ENCODE data around the gene DDX42.
A peak's percentile ranks its signal among the peaks of the same experiment; 100 is the strongest.

DDX42 gene

DNA sequence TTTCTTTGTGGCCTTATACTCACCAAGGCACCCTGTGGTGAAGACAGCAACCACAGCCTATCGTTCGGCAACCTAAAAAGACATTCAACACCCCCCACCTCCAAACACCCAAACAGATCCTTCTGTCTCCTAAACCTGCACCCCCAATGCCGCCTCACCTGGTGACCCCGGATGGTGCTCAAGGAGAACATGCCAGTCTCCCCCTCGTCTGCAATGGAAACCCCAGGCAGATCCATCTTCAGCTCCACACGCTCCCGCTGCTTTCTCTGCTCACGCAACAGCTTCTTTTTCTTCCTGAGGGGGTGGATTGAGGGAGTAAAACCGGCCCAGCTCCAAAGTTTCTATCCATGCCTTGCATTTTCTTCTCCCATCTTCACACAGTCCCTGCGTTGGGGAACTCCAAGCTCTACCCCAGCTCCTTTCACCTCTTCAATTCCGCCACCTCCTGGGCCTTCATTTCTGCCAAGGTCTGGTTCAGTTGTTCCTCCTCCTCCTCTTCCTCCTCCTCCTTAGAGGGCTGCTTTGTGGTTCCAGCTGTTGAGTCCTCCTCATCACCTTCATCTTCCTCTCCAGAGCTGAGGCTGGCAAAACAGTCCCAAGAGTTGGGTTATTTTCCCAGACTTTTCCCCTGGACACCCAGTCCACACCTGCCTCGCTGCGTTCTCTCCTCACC is 49.8 kb downstream of the DDX42 start:
- no peak for DNase-seq

DNA sequence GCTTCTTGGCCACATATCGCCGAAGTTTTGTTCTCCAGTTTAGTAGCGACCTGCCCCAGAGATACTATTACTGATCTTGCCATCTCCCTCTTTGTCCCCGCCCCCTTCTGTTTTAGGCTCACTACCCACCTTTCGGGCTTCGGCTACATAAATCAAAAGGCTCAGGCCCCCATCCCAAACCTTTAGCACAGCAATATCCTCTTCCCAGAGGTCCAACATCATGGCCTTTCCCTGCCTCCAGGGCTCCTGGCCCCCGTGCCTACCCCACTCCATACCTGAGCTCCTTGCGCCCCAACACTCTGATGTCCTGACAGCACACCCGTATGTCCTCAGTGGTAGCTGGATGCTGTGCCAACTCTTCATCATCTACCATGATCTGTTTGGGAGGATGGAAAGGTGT is 50.4 kb downstream of the DDX42 start:
- no peak for DNase-seq

DNA sequence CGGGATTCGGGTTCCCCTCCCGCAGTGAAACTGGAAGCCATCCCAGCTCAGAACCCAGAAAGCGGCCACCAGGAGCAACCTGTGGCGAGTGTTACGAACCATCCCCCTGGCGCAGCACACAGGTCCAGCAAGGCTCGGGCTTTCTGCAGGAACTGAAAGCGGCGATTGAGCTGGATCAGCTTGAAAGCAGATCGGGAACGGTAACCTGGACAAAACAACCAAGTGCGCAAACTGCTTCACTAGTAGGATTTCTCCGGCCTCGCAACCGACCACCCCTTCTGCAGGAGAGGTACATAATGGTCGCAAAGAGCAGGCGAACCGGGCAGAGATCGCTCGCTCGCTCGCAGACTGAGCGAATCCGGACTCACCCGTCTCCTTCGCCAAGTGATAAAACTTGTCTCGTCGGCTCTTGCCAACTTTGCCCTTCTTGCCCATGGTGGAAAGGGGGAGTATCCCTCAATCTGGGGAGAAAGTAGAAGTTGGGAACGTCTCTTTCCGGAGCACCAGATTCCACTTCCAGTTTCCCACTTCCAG is 52.6 kb downstream of the DDX42 start:
- no peak for DNase-seq

DNA sequence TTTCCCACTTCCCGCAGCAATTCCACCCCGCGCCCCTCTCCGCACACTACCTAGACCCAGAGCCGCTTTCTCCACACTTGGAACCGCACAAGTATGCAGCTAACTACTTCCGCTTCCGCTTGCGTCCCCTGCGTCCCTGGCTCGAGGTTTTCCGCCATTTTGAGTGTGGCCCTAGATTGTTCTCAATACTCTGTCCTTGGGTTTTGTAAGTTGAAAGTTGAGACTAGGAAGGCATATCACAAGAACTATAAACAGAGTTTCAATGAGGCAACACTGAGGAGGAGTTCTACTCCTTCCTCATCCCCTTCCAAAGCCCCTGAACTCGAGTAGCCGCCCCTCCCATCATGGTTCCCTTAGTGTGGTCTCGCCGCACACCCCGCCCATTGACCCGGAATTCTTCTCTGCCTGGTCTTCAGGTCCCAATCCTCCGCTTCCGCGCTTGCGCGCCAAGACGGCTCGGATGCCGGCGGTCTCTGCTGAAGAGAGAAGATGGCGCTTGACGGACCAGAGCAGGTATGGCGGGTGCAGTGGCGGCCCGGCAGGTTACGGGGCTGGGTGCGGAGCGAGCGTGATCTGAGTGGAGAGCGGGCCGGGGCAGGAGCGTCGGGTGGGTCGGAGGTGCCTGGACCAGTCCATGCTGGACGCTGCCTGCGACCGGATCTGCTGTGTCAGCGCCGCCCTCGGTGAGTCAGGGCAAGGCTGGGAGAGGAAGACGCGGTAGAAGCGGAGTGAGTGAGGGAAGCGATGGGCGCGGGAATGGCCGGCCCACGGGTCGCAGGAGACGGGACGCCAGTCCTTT is 53.2 kb downstream of the DDX42 start, which contains the start of the genes FTSJ3 and PSMC5:
Gene FTSJ3, minus strand, starts transcription at position 662 of the 799 bp plus-strand sequence. CDS start 761 bp downstream, outside the sequence.
Gene PSMC5, plus strand, starts transcription at position 430 of the 799 bp plus-strand sequence. Its CDS starts 60 bp downstream, at position 490.
- peak; percentile 92 for DNase-seq

DNA sequence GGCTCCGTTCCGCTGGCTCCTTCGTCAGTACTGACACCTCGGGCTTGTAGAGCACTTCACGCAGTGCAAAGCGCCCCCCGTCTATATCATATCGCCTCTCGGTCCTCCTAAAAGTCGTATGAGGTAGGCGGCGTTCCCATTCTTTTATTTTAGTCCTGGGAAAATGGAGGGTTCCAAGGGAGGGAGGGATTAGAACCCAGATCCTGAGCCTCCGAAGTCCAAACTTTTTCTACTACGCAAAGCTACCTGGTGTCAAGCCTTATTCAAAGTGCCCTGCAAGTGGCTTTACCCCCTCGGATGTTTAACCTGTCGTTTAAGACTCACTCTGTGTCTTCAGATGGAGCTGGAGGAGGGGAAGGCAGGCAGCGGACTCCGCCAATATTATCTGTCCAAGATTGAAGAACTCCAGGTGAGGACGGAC is 53.8 kb downstream of the DDX42 start:
- DNase-seq: no peak

DNA sequence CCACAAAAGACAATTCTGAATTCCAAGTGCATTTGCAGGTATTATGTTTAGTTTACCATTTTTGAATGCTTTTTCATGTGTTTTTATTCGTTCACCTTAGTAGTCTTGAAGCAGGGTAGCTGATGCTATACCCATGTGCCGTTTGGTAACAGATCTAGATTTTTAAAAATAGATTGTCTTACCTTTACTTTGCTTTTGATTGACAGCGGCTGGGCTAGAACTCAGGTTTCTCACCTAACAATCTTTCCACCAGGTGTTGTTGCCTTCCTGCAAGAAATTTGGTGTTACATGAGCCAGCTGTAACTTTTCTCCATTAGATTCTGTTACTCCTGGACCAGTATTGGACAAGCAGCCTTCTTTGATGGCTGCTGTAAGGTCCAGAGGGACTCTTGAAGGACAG is 55.0 kb downstream of the DDX42 start:
- DNase-seq: no peak

DNA sequence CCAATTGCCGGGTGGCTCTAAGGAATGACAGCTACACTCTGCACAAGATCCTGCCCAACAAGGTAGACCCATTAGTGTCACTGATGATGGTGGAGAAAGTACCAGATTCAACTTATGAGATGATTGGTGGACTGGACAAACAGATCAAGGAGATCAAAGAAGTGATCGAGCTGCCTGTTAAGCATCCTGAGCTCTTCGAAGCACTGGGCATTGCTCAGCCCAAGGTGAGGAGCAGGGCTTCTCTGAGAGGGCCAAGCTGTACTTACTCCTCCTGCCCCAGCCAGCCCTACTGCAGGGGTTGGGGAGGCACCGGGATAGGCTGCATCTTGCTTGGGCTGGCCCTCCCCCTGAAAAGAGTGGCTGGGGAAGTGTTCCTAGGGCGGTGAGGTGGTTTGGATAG is 56.3 kb downstream of the DDX42 start:
- no peak for DNase-seq

DNA sequence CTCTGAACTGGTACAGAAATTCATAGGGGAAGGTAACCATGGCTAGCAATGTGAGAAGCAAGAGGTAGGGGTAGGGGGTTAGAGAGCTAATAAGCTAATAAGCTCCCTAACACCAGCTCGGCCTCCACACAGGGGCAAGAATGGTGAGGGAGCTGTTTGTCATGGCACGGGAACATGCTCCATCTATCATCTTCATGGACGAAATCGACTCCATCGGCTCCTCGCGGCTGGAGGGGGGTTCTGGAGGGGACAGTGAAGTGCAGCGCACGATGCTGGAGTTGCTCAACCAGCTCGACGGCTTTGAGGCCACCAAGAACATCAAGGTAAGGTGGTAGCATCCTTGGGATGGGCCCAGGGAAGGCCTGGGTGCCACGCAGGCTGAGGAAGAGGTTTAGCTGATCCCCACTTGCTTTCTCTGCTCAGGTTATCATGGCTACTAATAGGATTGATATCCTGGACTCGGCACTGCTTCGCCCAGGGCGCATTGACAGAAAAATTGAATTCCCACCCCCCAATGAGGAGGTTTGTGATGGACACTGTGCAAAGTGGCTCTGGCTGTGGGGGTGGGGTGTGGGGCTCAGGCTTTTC is 57.0 kb downstream of the DDX42 start:
- no peak for DNase-seq

DNA sequence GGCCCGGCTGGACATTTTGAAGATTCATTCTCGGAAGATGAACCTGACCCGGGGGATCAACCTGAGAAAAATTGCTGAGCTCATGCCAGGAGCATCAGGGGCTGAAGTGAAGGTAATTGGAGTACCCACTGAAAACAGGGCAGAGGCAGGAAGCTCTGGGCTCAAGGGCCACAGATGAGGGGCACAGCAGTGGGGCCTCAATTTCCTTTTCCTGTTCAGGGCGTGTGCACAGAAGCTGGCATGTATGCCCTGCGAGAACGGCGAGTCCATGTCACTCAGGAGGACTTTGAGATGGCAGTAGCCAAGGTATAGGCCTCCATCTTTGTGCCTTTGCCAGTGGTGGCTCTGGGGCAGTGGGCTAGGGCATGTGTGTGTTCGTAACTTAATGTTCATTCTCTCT is 57.5 kb downstream of the DDX42 start:
- no peak for DNase-seq

DNA sequence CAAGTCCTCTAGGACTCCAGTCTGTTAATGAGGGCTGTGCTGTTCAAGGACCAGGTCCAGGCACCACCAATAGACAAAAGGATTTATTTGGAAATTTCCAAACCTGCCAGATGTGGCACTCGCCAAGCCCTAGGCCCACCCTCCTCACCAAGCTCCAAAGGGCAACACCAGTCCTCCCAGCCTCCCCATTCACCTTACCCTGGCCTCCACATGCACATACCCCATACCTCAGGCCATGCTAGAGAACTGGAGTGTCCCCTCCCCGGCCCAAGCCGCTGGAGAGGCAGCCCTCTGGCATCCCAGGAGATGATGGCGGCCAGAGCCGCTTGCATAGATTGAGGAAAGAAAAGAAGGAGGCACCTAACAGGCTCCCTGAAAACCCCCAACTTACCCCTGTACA is 58.0 kb downstream of the DDX42 start:
- DNase-seq: no peak

DNA sequence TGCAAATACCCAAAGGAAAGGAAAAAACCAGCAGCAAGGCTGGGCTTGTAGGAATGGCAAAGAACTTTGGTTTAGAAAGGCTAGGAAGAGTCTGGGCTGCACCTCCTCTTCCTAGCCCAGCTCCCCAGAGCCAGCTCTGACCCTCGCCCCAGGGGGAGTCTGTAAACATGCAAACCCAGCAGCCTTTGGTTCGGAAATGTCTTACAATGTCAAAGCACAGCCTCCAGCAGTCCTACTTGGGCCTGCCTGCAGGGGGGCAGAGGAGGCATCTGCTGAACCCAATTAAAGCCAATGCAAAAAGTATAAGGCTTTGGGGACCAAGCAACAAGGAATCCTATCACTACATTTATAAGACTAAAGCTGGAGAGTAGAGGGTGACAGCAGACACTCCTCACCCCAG is 58.5 kb downstream of the DDX42 start:
- no peak for DNase-seq

DNA sequence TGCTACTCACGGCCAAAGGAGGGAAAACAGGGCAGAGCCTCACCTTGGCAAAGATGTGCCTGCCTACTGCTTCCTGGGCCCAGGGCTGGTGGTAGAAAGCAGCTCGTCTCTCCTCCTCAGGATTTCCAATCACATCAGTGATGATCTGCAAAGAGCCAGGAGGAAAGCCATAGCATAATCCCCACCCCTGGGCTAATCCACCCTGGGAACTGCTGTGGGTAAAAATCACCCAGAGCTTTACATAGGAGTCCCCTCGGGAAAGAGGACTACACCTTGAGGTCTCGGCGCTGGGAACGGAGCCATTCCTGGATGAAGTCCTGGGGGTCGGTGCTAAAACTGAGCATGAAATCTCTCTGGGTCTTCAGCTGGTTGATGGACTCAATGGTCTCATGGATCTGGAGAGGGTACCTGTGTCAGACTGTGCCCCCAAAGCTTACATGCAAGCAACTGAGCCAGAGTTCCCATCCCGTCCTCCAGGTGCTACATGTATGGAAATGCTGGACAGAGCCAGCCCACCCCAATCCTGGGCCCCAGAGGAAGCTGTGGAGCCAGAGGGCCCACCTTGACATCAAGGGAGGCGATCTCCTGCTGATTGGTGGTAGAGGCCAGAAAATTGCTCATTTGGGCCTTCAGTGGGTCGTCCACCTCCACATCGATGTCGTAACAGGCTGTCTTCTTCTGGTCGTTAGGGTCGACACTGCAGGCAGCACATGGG is 59.2 kb downstream of the DDX42 start:
- DNase-seq: no peak

DNA sequence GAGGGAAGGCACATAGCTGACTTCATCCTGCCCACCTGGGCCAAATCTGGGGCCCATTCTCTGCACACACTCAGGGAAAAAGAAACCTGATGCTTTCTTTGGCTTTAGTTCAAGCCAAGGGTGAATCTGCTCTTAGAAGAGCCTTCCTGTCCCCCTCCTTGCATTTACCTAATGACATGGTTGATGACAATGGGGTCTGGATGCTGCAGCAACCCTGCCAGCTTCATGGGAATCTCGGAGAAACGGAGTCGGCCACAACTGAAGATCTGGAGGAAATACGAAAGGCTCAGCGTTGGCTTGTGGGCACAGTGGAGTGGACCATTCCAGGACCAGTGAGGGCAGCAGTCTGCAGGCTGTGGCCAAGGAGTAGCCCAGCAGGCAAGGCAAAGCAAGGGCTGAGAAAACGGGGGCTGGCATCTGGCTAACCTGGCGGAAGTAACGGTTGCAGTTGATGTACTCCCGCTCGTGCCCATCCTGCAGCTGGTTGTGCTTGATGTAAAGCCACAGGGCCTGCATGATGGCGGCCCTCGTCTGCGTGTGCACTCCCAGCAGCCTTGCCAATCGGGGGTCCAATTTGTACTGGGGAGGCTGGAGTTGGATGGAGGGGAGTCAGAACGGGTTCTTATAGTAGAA is 59.9 kb downstream of the DDX42 start:
- DNase-seq: no peak

DNA sequence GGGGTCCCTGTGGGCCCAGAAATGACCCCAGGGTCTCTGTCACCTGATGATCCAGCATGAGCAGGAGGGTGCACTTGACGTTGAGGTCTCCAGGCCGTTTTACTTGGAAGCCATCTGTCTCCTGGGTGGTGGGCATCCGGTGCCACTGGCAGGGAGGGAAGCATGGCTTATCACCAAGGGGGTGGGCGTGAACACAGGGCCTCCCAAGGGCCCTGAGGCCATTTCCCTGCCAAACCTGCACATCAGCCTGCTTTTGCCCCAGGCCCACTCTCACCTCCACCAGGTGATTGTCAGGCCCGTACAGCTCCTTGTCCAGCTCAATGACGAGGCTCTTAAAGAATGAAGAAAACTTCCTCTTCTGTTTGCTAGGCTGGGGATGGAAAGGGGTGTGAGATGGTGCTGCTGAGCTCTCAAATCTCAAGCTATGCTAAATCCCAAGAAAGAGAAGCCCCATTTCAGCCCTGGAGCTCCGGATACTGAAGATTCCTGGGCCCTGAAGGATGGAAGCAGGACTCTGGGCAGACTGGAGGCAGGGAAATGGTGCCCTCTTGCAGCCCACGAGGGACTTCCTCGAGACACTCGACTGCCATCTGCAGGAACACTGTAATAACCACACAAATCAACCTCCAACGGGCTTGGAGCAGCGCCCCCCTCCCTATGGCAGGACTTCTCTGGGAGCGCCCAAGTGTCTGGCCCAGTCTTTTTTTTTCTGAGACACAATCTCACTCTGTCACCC is 60.6 kb downstream of the DDX42 start:
- DNase-seq: peak; percentile 69

DNA sequence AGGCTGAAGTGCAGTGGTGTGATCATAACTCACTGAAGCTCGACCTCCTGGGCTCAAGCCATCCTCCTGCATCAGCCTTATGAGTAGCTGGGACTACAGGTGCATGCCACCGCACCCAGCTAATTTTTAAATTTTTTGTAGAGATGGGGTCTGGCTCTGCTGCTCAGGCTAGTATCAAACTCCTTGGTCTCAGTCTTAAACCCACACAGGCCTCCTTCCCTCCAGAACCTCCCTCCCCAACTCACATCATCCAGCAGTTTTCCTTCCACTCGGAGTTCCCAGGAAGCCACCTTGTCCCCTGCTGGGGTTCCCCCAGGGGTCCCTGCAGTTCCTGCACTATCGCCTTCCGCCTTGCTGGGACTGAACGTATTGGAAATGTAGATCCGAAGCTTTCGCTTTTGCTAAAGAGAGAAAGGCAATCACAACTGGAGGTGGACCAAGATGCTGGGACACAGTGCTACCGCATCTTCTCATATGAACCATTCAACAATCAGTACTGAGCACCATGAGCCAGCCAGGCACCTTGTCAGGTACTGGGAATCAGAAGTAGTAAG is 61.3 kb downstream of the DDX42 start:
- DNase-seq: no peak

DNA sequence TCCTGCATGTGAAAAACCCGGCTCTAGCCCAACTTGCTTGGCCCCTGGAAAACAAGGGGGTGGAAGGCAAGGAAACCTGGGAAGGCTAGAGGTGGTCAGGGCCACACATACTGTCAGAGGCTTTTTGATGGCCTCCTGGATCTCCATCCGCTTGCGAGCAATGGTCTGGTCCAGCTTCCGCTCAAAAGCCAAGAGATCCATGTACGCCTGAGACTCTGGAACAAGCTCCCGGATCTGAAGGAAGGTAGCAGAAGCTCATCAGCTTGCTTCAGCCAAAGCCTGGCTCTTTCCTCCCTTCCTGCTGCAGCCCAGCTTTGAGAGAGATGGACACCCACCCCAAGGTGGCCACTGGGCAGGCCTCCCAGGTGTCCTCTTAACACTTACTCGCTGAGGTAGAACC is 62.8 kb downstream of the DDX42 start:
- DNase-seq: no peak

DNA sequence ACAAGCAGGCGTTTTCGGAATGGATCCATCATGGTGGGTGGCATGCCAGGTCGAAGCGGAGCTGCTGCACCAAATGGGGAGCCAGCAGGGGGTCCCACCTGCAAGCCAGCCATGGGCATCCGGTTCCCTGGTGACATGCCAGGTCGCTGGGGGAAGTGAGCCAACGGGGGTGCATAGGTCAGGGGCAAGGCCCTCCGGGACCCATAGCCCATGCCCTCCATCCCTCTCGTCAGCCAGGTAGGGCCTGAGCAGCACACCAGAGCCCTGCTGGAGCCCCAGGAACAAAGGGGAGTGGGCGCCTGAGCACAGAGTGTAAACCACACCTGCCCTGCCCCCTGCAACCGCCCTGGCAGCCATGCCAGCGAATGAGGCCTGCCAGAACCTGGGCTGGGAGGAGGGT is 63.5 kb downstream of the DDX42 start:
- DNase-seq: no peak

DNA sequence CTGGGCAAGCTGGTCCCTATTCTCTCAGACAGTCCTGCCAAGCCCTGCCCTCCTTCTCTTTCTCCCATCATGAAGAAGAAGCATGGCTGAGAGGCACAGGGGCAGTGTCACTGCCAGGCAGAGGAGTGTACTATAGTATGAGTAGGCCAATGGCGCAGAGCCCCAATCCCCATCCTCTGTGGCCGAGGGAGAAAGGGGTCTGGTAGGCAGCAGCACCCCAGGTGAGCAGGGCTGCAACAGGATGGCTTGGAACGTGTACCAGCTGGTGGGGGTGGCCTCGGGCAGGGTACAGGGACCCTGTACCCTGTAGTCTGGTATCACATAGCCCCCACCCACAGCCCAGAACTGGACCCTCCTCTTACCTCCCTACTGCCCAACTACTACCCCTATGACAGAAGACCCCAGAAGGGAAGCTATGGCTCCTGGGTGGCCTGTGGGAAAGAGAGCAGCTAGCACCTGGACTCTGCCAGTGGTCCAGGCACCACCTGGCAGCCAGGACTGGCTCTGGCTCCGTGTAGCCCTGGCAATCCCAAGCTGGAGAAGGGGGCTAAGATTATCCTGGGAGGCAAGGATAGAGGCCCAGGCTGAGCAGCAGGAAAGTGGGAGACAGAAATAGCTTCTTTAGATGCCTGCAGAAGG is 64.1 kb downstream of the DDX42 start:
- DNase-seq: no peak

DNA sequence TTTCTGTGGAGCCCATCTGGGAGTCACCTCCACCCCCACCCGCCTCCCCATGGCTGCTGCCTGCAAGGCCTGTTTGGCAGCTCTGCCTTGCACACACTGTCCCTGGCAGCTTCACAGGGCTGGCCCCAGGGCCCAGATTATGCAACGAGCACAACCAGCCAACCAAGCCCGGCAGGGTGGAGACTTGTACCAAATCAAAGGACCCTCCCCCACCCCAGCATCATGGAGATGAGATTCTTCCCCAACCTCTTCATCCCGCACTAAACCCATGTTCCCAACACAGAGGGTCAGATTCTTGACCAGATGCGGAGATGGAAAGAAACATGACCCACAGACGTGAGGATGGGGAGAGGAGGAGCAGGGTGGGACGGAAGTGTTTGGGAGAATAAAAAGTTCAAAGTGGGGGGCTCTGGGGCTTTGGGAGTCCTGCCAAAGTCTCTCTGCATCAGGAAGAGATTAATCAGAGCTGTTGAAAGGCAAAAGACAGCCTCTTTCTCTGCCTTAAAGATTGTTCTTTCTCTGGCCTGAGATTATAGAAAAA is 64.7 kb downstream of the DDX42 start:
- DNase-seq: no peak

DNA sequence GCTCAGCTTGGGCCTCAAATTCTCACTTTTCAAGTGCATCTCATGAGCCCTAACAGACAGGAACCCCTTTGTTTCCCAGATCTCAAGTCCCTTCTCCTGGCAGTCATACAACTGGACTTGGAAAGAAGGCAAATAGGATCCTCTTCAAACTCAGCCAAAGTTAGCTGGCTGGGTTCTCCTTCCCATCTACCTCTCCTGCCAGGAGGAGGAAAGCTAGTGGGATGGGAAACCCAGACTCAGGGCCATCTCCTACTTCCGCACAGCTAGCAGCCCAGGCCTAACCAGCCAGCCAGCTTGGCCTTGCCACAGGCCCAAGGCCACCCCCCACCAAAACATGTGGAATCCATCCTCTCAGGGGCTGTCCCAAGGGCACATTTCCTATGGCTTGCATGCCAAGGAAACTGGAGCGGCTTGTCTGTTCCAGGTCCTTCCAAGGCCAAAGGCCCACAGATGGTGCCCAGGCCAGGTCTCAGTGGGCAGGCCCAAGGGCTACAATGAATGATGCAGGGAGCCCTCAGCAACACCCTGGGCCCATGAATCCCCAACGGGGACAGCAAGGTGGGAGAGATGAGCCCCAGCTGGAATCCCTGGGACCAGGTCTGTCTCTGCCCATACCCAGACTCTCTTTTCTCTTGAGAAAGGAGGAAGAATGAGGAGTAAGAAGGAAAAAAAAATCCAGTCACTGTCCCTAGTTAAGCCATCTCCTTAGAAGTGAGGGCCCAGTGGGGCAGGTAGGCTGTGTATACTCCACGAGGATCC is 66.8 kb downstream of the DDX42 start:
- no peak for DNase-seq
